Measurements from ENCODE around the gene SLC46A2.

SLC46A2 gene

DNA sequence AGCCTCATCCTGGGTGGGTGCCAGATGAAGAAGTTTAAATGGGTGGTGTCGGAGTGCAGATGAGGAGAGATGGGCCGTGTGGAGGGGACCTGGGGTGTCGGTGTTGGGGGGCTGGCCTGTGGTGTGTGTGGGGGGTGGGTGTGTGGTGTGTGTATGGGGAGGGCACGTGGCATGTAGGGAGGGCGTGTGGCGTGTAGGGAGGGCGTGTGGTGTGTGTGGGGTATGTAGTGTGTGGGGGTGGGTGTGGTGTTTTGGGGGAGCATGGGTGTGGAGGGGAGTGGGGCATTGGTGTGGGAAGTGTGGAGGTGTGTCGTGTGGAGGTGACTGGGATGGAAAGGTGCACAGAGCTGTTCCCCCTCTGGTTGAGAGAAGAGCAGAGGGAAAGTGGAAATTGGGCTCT is 34.5 kb downstream of the SLC46A2 start:
- no peak for DNase-seq

GRCh38 chr9:112854657-112855056 is 36.0 kb downstream of the SLC46A2 start:
- no peak for DNase-seq

DNA sequence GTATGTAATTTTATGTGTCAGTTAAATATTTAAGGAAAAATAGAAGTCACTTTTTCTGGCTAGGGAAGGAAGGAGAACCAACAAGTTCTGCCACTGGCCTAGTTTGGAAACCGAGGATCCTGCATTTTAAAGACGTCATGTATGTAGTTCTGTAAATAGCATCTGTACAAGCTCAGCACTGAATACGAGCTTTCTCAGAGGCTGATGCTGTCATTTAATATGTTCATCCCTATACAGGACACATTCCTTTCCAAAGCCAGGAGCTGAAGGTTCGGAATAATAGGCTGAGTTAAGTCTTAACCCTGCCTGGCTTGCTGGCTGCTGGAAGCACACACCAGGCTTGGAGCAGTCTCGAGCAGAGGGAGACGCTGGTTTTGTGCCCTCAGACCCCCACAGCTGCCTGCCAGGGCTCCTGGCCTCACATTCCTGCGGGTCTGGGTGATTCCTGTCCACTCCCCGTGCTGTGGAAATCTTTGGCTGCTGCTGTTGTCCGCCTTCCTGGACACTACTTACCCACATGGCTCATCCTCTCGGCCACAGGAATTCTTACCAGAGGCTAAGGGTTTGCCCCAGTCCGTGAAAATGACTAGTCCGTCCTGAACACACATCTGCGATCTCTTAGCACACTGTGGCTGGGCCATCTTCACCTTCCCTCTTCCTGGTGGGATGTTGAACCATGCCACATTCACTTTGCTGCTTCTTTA is 36.6 kb downstream of the SLC46A2 start:
- no peak for DNase-seq

- DNase-seq, result no peak
Measured at GRCh38 chr9:112852741-112853504, 37.8 kb downstream of the SLC46A2 start.

DNA sequence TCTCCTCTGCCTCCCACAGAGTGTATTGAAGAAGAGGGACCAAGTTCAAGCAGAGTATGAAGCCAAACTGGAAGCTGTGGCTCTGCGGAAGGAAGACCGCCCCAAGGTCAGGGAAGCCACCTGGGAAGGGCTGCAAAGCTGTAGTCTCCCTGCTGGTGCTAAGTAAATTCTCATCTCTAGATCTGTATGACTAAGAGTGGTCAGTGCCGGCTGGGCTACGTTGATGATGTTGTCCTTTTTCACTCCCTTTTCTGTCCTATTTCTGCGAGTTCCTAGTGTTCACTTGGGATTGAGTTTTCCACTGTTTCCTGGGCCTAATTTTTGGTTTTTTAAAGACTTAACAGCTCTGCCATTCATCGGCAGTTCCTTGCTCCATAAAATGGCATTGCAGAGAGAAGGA is 39.8 kb downstream of the SLC46A2 start:
- no peak for DNase-seq

GRCh38 chr9:112849363-112849922 is 41.2 kb downstream of the SLC46A2 start:
- no peak for DNase-seq

GRCh38 chr9:112848316-112849151 is 42.1 kb downstream of the SLC46A2 start:
- peak; percentile 8 for DNase-seq

DNA sequence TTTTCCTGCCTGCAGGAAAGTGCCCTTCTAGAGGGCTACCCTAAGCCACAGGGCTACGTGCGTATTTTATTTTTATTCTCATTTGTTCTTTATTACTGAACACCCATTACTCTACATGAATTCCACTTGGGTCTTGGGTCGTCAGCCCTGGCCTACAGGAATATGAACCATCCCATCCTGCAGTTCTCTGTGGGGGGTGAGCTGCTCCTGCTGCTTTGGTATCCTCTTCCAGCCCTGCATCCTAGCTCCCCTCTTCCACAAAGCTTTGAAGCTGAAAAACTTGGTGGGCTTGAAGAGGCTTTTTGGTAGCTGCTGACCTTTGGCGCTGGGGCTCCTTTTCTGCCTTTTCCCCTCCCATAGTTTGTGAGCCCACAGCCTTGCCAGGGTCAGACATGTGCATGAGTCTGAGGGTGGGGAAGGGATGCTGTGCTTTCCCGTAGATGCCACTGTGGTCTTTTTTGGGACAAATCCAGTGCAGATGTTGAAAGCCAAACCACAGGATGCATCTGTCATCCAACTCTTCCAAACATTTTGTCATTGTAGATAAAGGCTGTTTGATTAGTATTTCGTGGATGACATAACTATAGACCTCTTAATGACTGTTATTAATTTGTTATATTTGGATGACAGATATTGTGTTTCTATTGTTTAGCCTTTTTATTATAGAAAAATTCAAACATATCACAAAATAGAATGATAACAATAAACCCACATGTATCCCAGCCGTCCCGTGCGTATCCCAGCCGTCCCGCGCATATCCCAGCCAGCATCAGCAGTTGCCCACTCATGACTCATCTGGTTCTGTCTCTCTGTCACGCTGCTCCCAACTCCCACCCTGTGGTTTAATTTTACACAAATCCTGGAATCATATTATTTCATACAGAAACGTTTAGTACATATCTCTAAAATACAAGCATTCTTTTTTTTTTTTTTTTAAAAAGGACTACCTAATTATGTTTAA is 43.9 kb downstream of the SLC46A2 start:
- peak; percentile 67 for DNase-seq

GRCh38 chr9:112844771-112845542 is 45.7 kb downstream of the SLC46A2 start:
- peak; percentile 66 for DNase-seq

GRCh38 chr9:112842555-112842954 is 48.1 kb downstream of the SLC46A2 start:
- no peak for DNase-seq

- DNase-seq, result no peak
Measured at GRCh38 chr9:112841261-112841660, 49.4 kb downstream of the SLC46A2 start.

DNA sequence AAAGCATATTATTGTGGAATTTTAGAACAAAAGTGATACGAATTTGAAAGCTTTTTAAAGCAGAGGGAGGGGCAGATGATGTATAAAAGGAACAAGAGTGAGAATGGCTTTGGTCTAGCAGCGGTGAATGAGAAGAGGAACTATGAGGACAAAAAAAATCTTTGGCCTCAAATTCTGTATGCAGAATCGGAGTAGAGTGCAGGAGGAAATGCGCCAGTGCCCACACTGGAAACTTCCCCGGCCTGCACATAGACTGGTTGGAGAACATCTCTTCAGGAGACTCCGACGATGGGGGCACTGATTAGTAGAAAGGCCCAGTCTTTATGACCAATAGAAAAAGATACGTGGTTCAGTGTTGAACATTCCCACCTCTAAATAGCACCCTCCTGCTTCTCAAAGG is 51.3 kb downstream of the SLC46A2 start:
- no peak for DNase-seq

- no peak for DNase-seq
Measured at GRCh38 chr9:112838342-112838741, 52.3 kb downstream of the SLC46A2 start.

- DNase-seq, result no peak
Measured at GRCh38 chr9:112836394-112836793, 54.3 kb downstream of the SLC46A2 start.

DNA sequence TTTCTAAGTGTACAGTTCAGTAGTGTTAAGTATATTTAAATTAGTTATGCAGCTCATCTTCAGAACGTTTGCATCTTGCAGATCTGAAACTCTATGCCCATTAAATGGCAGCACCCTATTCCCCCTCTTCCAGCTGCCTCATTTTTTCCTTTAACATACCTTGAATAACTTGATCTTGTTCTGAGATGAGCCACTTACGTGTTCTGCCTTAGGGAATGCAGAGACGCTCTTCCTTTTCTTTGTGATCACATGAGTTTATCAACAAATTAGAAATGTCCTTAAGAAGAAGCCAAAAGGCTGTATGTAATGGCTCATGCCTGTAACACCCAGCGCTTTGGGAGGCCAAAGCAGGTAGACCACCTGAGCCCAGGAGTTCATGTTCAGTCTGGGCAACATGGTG is 57.6 kb downstream of the SLC46A2 start:
- no peak for DNase-seq

- no peak for DNase-seq
Measured at GRCh38 chr9:112831969-112832368, 58.7 kb downstream of the SLC46A2 start.

GRCh38 chr9:112831281-112831851 is 59.3 kb downstream of the SLC46A2 start:
- DNase-seq, result no peak

All from fibroblast of skin of right biceps (primary cell).